Measurements from ENCODE around the gene LRFN3. TPM values are rescaled to one million over a fixed set of nuclear protein-coding genes. Genes with fewer than 3 reads are reported as not detected.

Gene LRFN3
- total RNA-seq, 1 experiment from 2014 or later: 20.6 TPM

DNA sequence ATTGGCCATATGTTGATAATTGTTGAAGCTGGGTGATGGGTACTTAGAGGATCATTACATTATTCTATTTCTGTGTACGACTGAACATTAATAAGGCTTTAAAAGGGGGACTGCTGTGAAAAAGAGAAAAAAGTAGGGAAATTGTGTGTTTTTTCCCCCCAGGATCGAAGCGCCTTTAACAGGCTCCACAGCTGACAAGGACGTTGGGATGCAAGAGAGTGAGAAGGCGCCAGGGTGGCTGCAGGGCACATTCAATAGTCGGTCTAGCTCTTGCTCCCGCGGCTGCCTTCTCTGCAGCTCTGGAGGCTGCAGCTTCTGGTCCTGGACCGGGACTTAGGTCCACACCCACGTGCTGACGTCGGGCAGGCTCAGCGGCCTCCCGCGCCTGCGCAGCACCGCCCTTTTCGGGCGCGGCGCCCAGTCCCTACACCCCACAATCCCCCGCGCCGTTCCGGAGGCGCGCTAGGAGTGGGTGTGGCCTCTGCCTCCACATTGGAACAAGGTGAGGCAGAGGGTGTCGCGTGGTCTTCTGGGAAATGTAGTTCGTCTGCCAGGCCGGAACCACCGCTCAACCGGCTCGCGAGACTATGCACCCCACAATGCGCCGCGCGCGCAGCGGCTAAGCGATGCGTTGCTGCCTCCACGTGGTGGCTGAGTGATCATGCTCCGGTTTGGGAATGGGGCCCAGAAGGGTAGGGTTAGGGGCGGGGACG lies 4.9 kb upstream of the LRFN3 start (continued):
- TF ChIP-seq, protein P1, sequence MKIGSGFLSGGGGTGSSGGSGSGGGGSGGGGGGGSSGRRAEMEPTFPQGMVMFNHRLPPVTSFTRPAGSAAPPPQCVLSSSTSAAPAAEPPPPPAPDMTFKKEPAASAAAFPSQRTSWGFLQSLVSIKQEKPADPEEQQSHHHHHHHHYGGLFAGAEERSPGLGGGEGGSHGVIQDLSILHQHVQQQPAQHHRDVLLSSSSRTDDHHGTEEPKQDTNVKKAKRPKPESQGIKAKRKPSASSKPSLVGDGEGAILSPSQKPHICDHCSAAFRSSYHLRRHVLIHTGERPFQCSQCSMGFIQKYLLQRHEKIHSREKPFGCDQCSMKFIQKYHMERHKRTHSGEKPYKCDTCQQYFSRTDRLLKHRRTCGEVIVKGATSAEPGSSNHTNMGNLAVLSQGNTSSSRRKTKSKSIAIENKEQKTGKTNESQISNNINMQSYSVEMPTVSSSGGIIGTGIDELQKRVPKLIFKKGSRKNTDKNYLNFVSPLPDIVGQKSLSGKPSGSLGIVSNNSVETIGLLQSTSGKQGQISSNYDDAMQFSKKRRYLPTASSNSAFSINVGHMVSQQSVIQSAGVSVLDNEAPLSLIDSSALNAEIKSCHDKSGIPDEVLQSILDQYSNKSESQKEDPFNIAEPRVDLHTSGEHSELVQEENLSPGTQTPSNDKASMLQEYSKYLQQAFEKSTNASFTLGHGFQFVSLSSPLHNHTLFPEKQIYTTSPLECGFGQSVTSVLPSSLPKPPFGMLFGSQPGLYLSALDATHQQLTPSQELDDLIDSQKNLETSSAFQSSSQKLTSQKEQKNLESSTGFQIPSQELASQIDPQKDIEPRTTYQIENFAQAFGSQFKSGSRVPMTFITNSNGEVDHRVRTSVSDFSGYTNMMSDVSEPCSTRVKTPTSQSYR (CRISPR knock-in tag; IDR thresholded peaks at IDR 0.05): no peak
- TF ChIP-seq ZNF396 (CRISPR knock-in tag; IDR thresholded peaks at IDR 0.05; ENCODE audit: borderline replicate concordance) (no peak), SOX15 (CRISPR knock-in tag; IDR thresholded peaks at IDR 0.05) (no peak), MXD4 (CRISPR knock-in tag; IDR thresholded peaks at IDR 0.05; ENCODE audit: borderline replicate concordance) (no peak), TEAD4 (CRISPR knock-in tag; IDR thresholded peaks at IDR 0.05) (no peak), ZNF671 (CRISPR knock-in tag; IDR thresholded peaks at IDR 0.05) (no peak), NFATC4 (CRISPR knock-in tag; IDR thresholded peaks at IDR 0.05) (no peak), ZNF532 (CRISPR knock-in tag; IDR thresholded peaks at IDR 0.05; ENCODE audit: borderline replicate concordance) (no peak), ZNF121 (CRISPR knock-in tag; IDR thresholded peaks at IDR 0.05) (no peak), CBFB (CRISPR knock-in tag; IDR thresholded peaks at IDR 0.05; ENCODE audit: low read depth) (no peak; the same call in 1 of the 2 replicates), TEAD1 (CRISPR knock-in tag; IDR thresholded peaks at IDR 0.05) (peak; percentile 88), ZNF263 (CRISPR knock-in tag; IDR thresholded peaks at IDR 0.05; ENCODE audit: low read depth) (no peak), ZNF232 (CRISPR knock-in tag; IDR thresholded peaks at IDR 0.05) (no peak)
- TF ChIP-seq, protein P2, sequence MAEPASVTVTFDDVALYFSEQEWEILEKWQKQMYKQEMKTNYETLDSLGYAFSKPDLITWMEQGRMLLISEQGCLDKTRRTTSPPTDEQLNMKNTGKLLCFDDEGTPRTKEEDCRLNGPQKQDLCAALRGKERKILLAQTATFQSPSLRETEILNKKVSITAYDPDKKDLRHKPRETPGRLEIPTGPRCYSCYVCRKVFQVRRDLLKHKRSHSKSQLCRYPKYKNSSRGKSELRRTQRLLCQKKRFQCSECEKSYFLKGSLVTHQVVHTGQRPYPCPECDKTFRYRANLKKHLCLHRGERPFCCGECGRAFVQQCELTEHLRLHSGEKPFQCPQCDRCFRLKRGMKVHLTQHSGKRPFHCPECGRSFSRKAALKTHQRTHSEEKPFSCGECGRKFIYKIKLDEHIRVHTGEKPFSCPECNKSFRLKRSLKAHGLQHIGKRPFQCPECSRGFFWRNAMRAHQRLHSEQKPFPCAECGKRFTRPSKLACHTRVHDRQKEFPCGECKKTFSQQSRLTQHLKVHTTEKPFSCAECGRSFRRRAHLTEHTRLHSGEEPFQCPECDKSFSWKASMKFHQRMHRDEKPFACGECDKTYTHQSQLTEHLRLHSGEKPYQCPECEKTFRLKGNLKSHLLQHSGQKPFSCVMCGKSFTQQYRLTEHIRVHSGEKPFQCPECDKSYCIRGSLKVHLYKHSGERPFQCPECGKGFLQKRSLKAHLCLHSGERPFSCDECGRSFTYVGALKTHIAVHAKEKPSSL (CRISPR knock-in tag; conservative IDR thresholded peaks at IDR 0.05): no peak
- TF ChIP-seq, protein P3, sequence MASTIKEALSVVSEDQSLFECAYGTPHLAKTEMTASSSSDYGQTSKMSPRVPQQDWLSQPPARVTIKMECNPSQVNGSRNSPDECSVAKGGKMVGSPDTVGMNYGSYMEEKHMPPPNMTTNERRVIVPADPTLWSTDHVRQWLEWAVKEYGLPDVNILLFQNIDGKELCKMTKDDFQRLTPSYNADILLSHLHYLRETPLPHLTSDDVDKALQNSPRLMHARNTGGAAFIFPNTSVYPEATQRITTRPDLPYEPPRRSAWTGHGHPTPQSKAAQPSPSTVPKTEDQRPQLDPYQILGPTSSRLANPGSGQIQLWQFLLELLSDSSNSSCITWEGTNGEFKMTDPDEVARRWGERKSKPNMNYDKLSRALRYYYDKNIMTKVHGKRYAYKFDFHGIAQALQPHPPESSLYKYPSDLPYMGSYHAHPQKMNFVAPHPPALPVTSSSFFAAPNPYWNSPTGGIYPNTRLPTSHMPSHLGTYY (CRISPR knock-in tag; IDR thresholded peaks at IDR 0.05): no peak
- TF ChIP-seq, protein P4, sequence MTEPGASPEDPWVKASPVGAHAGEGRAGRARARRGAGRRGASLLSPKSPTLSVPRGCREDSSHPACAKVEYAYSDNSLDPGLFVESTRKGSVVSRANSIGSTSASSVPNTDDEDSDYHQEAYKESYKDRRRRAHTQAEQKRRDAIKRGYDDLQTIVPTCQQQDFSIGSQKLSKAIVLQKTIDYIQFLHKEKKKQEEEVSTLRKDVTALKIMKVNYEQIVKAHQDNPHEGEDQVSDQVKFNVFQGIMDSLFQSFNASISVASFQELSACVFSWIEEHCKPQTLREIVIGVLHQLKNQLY (CRISPR knock-in tag; IDR thresholded peaks at IDR 0.05): no peak
- TF ChIP-seq, protein P5, sequence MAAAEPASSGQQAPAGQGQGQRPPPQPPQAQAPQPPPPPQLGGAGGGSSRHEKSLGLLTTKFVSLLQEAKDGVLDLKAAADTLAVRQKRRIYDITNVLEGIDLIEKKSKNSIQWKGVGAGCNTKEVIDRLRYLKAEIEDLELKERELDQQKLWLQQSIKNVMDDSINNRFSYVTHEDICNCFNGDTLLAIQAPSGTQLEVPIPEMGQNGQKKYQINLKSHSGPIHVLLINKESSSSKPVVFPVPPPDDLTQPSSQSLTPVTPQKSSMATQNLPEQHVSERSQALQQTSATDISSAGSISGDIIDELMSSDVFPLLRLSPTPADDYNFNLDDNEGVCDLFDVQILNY (CRISPR knock-in tag; IDR thresholded peaks at IDR 0.05): peak; percentile 23; the same call in 1 of the 2 replicates
- TF ChIP-seq, protein P6, sequence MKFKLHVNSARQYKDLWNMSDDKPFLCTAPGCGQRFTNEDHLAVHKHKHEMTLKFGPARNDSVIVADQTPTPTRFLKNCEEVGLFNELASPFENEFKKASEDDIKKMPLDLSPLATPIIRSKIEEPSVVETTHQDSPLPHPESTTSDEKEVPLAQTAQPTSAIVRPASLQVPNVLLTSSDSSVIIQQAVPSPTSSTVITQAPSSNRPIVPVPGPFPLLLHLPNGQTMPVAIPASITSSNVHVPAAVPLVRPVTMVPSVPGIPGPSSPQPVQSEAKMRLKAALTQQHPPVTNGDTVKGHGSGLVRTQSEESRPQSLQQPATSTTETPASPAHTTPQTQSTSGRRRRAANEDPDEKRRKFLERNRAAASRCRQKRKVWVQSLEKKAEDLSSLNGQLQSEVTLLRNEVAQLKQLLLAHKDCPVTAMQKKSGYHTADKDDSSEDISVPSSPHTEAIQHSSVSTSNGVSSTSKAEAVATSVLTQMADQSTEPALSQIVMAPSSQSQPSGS (CRISPR knock-in tag; IDR thresholded peaks at IDR 0.05; ENCODE audit: borderline replicate concordance, low read depth): no peak
- TF ChIP-seq, protein P7, sequence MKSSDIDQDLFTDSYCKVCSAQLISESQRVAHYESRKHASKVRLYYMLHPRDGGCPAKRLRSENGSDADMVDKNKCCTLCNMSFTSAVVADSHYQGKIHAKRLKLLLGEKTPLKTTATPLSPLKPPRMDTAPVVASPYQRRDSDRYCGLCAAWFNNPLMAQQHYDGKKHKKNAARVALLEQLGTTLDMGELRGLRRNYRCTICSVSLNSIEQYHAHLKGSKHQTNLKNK (CRISPR knock-in tag; IDR thresholded peaks at IDR 0.05): no peak
- TF ChIP-seq, protein P8, sequence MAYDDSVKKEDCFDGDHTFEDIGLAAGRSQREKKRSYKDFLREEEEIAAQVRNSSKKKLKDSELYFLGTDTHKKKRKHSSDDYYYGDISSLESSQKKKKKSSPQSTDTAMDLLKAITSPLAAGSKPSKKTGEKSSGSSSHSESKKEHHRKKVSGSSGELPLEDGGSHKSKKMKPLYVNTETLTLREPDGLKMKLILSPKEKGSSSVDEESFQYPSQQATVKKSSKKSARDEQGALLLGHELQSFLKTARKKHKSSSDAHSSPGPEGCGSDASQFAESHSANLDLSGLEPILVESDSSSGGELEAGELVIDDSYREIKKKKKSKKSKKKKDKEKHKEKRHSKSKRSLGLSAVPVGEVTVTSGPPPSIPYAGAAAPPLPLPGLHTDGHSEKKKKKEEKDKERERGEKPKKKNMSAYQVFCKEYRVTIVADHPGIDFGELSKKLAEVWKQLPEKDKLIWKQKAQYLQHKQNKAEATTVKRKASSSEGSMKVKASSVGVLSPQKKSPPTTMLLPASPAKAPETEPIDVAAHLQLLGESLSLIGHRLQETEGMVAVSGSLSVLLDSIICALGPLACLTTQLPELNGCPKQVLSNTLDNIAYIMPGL (CRISPR knock-in tag; IDR thresholded peaks at IDR 0.05): 0 out of 2 replicates have a peak, but pooled peaks have one; percentile 45

Data from WTC11 (cell line).